ENCODE data around the gene EXOC3L1.

DNA sequence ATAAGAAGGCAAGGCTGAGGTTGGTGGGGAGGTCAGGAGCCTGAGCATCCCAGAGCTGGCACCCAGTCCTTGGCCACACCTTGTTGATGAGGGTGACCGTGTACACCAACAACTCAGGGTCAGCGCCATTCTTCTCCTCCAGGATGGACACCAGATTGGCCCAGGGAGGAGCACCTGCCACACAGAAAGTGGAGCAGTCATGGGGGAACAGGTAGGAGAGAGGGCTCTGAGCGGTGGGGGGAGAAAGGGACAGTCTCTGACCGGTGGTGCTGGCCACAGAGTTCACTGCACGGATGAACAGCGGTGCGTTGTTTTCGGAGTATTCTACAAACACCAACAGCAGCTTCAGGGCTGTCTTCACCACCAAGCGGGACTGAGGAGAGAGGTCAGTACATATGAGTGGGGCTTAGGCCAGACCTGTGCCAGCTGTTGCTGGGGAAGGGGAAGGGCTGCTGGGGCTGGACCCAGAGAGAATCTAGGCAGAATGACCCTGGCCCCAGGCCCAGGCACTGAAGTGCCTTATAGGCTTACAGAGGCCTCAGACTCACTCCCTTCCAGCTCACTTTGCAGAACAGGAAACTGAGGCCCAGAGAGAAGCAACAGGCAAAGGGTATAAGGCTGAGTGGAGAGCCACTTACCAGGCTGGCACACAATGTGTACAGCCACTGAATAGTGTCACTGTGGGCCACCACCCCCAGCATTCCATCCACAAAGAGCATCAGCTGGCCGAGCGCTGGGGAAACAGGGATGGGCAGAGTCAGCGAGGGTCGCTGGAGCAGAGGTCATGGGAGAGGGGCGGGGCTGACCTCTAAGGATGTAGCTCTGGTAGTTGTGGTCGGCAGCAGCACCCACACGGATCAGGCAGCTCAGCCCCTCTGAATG is 47.7 kb upstream of the EXOC3L1 start:
- no peak for TF ChIP-seq CTCF (IDR thresholded peaks at IDR 0.05)
- no peak for TF ChIP-seq POLR2AphosphoS5 (IDR thresholded peaks at IDR 0.05)
- TF ChIP-seq POLR2A (IDR thresholded peaks at IDR 0.05): no peak
